Midbrain (tissue), 1 donor: ENCODE results near the gene PLA2G5.
"Not testable (repeated sequence)": the region's sequence is repeated elsewhere in the genome, so short reads cannot be mapped to it uniquely, and the experiment has no call there.

ENCODE experiments used
- DNase-seq: peaks from one replicate; lab custom pipeline; 2025; lab: John Stamatoyannopoulos, UW

PLA2G5 gene

GRCh38 chr1:20069874-20070273, at the start of gene PLA2G5:
TSS of gene PLA2G5 (plus strand) at chr1:20070194. CDS start at chr1:20084831, 14,637 bp downstream.
- DNase-seq, result peak; percentile 57

GRCh38 chr1:20028125-20028524, 41.9 kb upstream of the PLA2G5 start:
- DNase-seq, result no peak

GRCh38 chr1:20028726-20029125, 41.3 kb upstream of the PLA2G5 start:
- no peak for DNase-seq

- no peak for DNase-seq
These were observed 40.6 kb upstream of the PLA2G5 start for GRCh38 chr1:20029178-20029912.

- not testable (repeated sequence) for DNase-seq
These were observed 39.4 kb upstream of the PLA2G5 start for GRCh38 chr1:20030436-20031151.

- no peak for DNase-seq
These were observed 38.8 kb upstream of the PLA2G5 start for GRCh38 chr1:20031161-20031560.

GRCh38 chr1:20031836-20032235, 38.2 kb upstream of the PLA2G5 start:
- no peak for DNase-seq

- DNase-seq, result no peak
These were observed 37.6 kb upstream of the PLA2G5 start for GRCh38 chr1:20032425-20032824.

GRCh38 chr1:20033420-20033819, 36.6 kb upstream of the PLA2G5 start:
- no peak for DNase-seq

GRCh38 chr1:20035114-20035513, 34.9 kb upstream of the PLA2G5 start:
- no peak for DNase-seq

- DNase-seq, result no peak
These were observed 32.1 kb upstream of the PLA2G5 start for GRCh38 chr1:20037877-20038276.

GRCh38 chr1:20047096-20047495, 22.9 kb upstream of the PLA2G5 start:
- no peak for DNase-seq

- no peak for DNase-seq
These were observed 21.4 kb upstream of the PLA2G5 start for GRCh38 chr1:20048563-20048962.

- not testable (repeated sequence) for DNase-seq
These were observed 20.8 kb upstream of the PLA2G5 start for GRCh38 chr1:20049056-20049798.

GRCh38 chr1:20051218-20051829, 18.7 kb upstream of the PLA2G5 start:
- no peak for DNase-seq

- no peak for DNase-seq
These were observed 17.6 kb upstream of the PLA2G5 start for GRCh38 chr1:20052386-20052785.

GRCh38 chr1:20057886-20058420, 12.0 kb upstream of the PLA2G5 start:
- no peak for DNase-seq

- no peak for DNase-seq
These were observed 11.5 kb upstream of the PLA2G5 start for GRCh38 chr1:20058531-20058930.

GRCh38 chr1:20059847-20060246, 10.1 kb upstream of the PLA2G5 start:
- no peak for DNase-seq

GRCh38 chr1:20060791-20061190, 9.2 kb upstream of the PLA2G5 start:
- not testable (repeated sequence) for DNase-seq

GRCh38 chr1:20061866-20062265, 8.1 kb upstream of the PLA2G5 start:
- no peak for DNase-seq

- no peak for DNase-seq
These were observed 6.1 kb upstream of the PLA2G5 start for GRCh38 chr1:20063861-20064292.
